Measurements from ENCODE around the gene PGAP1.

GRCh38 chr2:196845371-196845770 lies 81.1 kb downstream of the PGAP1 start:
- TF ChIP-seq POLR2AphosphoS5 (IDR thresholded peaks at IDR 0.05) (no peak), CTCF (IDR thresholded peaks at IDR 0.05) (no peak), POLR2A (IDR thresholded peaks at IDR 0.05) (no peak), EP300 (IDR thresholded peaks at IDR 0.05; ENCODE audit: low read depth) (no peak)
